ENCODE measurements around the gene IGF2R. TPM values are rescaled to one million over a fixed set of nuclear protein-coding genes. Genes with fewer than 3 reads are reported as not detected.
A peak's percentile ranks its signal among the peaks of the same experiment; 100 is the strongest.

Gene IGF2R
- total RNA-seq, 1 donor from 2014 or later, result 109 TPM

GRCh38 chr6:160022101-160022500, 53.2 kb downstream of the IGF2R start:
- no peak for FAIRE-seq
- no peak for DNase-seq (ENCODE audit: low read depth)
- H3K27me3 ChIP-seq (ENCODE audit: control insufficient read depth, insufficient read depth, low read length), result no peaks in the 10 kb centered on the region
- TF ChIP-seq, protein P1, sequence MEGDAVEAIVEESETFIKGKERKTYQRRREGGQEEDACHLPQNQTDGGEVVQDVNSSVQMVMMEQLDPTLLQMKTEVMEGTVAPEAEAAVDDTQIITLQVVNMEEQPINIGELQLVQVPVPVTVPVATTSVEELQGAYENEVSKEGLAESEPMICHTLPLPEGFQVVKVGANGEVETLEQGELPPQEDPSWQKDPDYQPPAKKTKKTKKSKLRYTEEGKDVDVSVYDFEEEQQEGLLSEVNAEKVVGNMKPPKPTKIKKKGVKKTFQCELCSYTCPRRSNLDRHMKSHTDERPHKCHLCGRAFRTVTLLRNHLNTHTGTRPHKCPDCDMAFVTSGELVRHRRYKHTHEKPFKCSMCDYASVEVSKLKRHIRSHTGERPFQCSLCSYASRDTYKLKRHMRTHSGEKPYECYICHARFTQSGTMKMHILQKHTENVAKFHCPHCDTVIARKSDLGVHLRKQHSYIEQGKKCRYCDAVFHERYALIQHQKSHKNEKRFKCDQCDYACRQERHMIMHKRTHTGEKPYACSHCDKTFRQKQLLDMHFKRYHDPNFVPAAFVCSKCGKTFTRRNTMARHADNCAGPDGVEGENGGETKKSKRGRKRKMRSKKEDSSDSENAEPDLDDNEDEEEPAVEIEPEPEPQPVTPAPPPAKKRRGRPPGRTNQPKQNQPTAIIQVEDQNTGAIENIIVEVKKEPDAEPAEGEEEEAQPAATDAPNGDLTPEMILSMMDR (IDR thresholded peaks at IDR 0.05; ENCODE audit: insufficient read depth, low read length, severe bottlenecking), result no peak
- no peak overlapping the region for H3K4me3 ChIP-seq (ENCODE audit: low read depth, low read length)
- peaks cover 4% of the 10 kb centered on the region for H3K36me3 ChIP-seq (ENCODE audit: control insufficient read depth, insufficient read depth, low read length)

DNA sequence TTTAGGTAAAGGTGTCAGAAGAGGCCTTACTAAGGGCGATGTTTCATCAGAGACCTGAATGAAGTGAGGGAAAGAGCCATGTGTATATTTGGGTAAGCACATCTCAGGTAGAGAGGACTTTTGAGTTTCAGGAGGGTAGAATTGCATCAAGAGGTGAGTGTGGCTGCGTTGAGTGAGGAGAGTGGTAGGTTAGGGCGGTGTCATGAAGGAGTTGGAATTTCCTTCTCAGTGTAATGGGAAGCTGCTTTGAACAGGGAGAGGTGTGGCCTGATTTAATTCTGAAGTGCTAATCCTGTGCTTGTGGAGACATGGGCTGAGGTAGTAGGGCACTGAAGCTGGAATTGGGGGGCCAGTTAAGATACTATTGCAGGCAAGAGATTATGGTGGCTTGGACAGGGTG, 53.9 kb downstream of the IGF2R start:
- Histone ChIP-seq H3K27me3 (ENCODE audit: control insufficient read depth, insufficient read depth, low read length) (no peaks in the 10 kb centered on the region), H3K4me3 (ENCODE audit: low read depth, low read length) (no peak overlapping the region), H3K36me3 (ENCODE audit: control insufficient read depth, insufficient read depth, low read length) (peaks cover 7% of the 10 kb centered on the region)
- TF ChIP-seq, protein P1 (IDR thresholded peaks at IDR 0.05; ENCODE audit: insufficient read depth, low read length, severe bottlenecking), result no peak
- FAIRE-seq (peak; percentile 77), DNase-seq (ENCODE audit: low read depth) (no peak)

GRCh38 chr6:160024152-160024551, 55.3 kb downstream of the IGF2R start:
- TF ChIP-seq, protein P1 (IDR thresholded peaks at IDR 0.05; ENCODE audit: insufficient read depth, low read length, severe bottlenecking), result no peak
- Histone ChIP-seq H3K27me3 (ENCODE audit: control insufficient read depth, insufficient read depth, low read length) (no peaks in the 10 kb centered on the region), H3K36me3 (ENCODE audit: control insufficient read depth, insufficient read depth, low read length) (peaks cover 7% of the 10 kb centered on the region), H3K4me3 (ENCODE audit: low read depth, low read length) (no peak overlapping the region)
- no peak for DNase-seq (ENCODE audit: low read depth)
- FAIRE-seq, result peak; percentile 81

GRCh38 chr6:160027076-160027475, 58.2 kb downstream of the IGF2R start:
- FAIRE-seq, result no peak
- Histone ChIP-seq H3K27me3 (ENCODE audit: control insufficient read depth, insufficient read depth, low read length) (no peaks in the 10 kb centered on the region), H3K36me3 (ENCODE audit: control insufficient read depth, insufficient read depth, low read length) (peaks cover 11% of the 10 kb centered on the region), H3K4me3 (ENCODE audit: low read depth, low read length) (no peak overlapping the region)
- TF ChIP-seq, protein P1 (IDR thresholded peaks at IDR 0.05; ENCODE audit: insufficient read depth, low read length, severe bottlenecking), result no peak
- no peak for DNase-seq (ENCODE audit: low read depth)

- Histone ChIP-seq H3K27me3 (ENCODE audit: control insufficient read depth, insufficient read depth, low read length) (no peaks in the 10 kb centered on the region), H3K4me3 (ENCODE audit: low read depth, low read length) (no peak overlapping the region), H3K36me3 (ENCODE audit: control insufficient read depth, insufficient read depth, low read length) (peaks cover 12% of the 10 kb centered on the region)
- DNase-seq (ENCODE audit: low read depth), result no peak
- TF ChIP-seq, protein P1 (IDR thresholded peaks at IDR 0.05; ENCODE audit: insufficient read depth, low read length, severe bottlenecking), result no peak
- no peak for FAIRE-seq
These were observed 59.0 kb downstream of the IGF2R start for GRCh38 chr6:160027931-160028330.
